ENCODE results near the gene TUBA4A.

- TF ChIP-seq CTCF (IDR thresholded peaks at IDR 0.05 in 2 of 3, conservative IDR thresholded peaks at IDR 0.05 in 1 of 3; ENCODE audit: control insufficient read depth in 2 of 3, extremely low read depth in 1 of 3, insufficient read depth in 1 of 3, low read depth in 3 of 3, low read length in 3 of 3) (peak in 2 of 3 experiments; percentile 5 to 8; a peak in 1 of 6 replicates), GATAD2B (conservative IDR thresholded peaks at IDR 0.05; ENCODE audit: low read depth) (no peak), BCL3 (IDR thresholded peaks at IDR 0.05; ENCODE audit: borderline replicate concordance, insufficient read depth, low read depth, low read length, poor library complexity, severe bottlenecking) (no peak), PBX3 (IDR thresholded peaks at IDR 0.05; ENCODE audit: insufficient replicate concordance, low read depth, low read length) (no peak), MYC (IDR thresholded peaks at IDR 0.05; ENCODE audit: insufficient read depth, insufficient read length, insufficient replicate concordance, low read length, severe bottlenecking) (no peak), TBL1XR1 (IDR thresholded peaks at IDR 0.05; ENCODE audit: low read depth, low read length) (no peak)
Observed at GRCh38 chr2:219286436-219287115, 32.9 kb upstream of the TUBA4A start.

Data from GM12878 (cell line).